ENCODE data around the gene CYP2W1. TPM values are rescaled to one million over a fixed set of nuclear protein-coding genes. Genes with fewer than 3 reads are reported as not detected.

CYP2W1 gene
- total RNA-seq, 1 donor from 2014 or later: 0.36 TPM

- ATAC-seq: no peak
Measured at GRCh38 chr7:1017586-1018333, 34.8 kb downstream of the CYP2W1 start.

GRCh38 chr7:1018334-1018695 lies 35.3 kb downstream of the CYP2W1 start:
- ATAC-seq: no peak

GRCh38 chr7:1019255-1019785 lies 36.3 kb downstream of the CYP2W1 start:
- ATAC-seq: no peak

GRCh38 chr7:1019789-1020610 lies 37.0 kb downstream of the CYP2W1 start:
- ATAC-seq: no peak

GRCh38 chr7:1020849-1021251 lies 37.9 kb downstream of the CYP2W1 start:
- no peak for ATAC-seq

GRCh38 chr7:1021366-1021765 lies 38.4 kb downstream of the CYP2W1 start:
- no peak for ATAC-seq

GRCh38 chr7:1021931-1022330 lies 39.0 kb downstream of the CYP2W1 start:
- no peak for ATAC-seq

- no peak for ATAC-seq
Measured at GRCh38 chr7:1022356-1022755, 39.4 kb downstream of the CYP2W1 start.

GRCh38 chr7:1022801-1023465 lies 40.0 kb downstream of the CYP2W1 start:
- peak; percentile 2 for ATAC-seq

- ATAC-seq: no peak
Measured at GRCh38 chr7:1024331-1024841, 41.4 kb downstream of the CYP2W1 start.

GRCh38 chr7:1024876-1025742 lies 42.1 kb downstream of the CYP2W1 start:
- no peak for ATAC-seq

- no peak for ATAC-seq
Measured at GRCh38 chr7:1025743-1026581, 43.0 kb downstream of the CYP2W1 start.

GRCh38 chr7:1026721-1027161 lies 43.8 kb downstream of the CYP2W1 start:
- no peak for ATAC-seq

GRCh38 chr7:1027242-1028043 lies 44.5 kb downstream of the CYP2W1 start:
- ATAC-seq: no peak

- peak; percentile 90 for ATAC-seq
Measured at GRCh38 chr7:1028044-1028770, 45.2 kb downstream of the CYP2W1 start.

- ATAC-seq: peak; percentile 87
Measured at GRCh38 chr7:1028775-1029636, 46.0 kb downstream of the CYP2W1 start.

- no peak for ATAC-seq
Measured at GRCh38 chr7:1029637-1030443, 46.9 kb downstream of the CYP2W1 start.
